Measurements from ENCODE around the gene PYGL. TPM values are rescaled to one million over a fixed set of nuclear protein-coding genes. Genes with fewer than 3 reads are reported as not detected.

Gene PYGL
- total RNA-seq, 1 experiment from 2014 or later: 23.0 TPM

GRCh38 chr14:50904719-50905118, 39.6 kb downstream of the PYGL start:
- Histone ChIP-seq H3K9me3 (ENCODE audit: control insufficient read depth, insufficient read depth, low read depth, low read length) (no peaks in the 10 kb centered on the region), H3K36me3 (ENCODE audit: control insufficient read depth, insufficient read depth, low read length) (peaks cover 2% of the 10 kb centered on the region; the same call in 1 of the 2 replicates), H3K27ac (ENCODE audit: low read length) (no peak overlapping the region), H3K4me1 (ENCODE audit: control insufficient read depth, insufficient read depth, low read length) (no peaks in the 10 kb centered on the region), H3K27me3 (ENCODE audit: control insufficient read depth, insufficient read depth, low read length) (no peaks in the 10 kb centered on the region), H3K4me3 (ENCODE audit: low read depth in 2 of 2, low read length in 2 of 2) (no peak overlapping the region)
- TF ChIP-seq REST (IDR thresholded peaks at IDR 0.05; ENCODE audit: insufficient read depth in 1 of 2, low read depth in 2 of 2, low read length in 1 of 2) (no peak), SIN3A (IDR thresholded peaks at IDR 0.05; ENCODE audit: borderline replicate concordance, insufficient read depth, low read depth, low read length) (no peak), CTCF (IDR thresholded peaks at IDR 0.05) (no peak), TCF7L2 (IDR thresholded peaks at IDR 0.05; ENCODE audit: low read depth, low read length) (no peak), POLR2AphosphoS5 (IDR thresholded peaks at IDR 0.05; ENCODE audit: low read depth, low read length) (no peak)
- ATAC-seq (no peak), DNase-seq (ENCODE audit: low read depth, low spot score) (no peak)
- CTCF ChIA-PET: no interaction called here
- POLR2A ChIA-PET: no interaction called here
- in situ Hi-C loops (cut with HindIII; ENCODE audit: low pct_unique_long_range_greater_than_20kb, low sequenced_read_pairs) (no loop called here), intact Hi-C loops (cut with micrococcal nuclease; ENCODE audit: unreplicated experiment) (no loop called here)
- no TSS peak for BruUV-seq (replicated peaks)

GRCh38 chr14:50901361-50901760, 42.9 kb downstream of the PYGL start:
- CTCF ChIA-PET: no interaction called here
- BruUV-seq (replicated peaks): no TSS peak
- POLR2A ChIA-PET: no interaction called here
- Histone ChIP-seq H3K27ac (ENCODE audit: low read length) (no peak overlapping the region), H3K27me3 (ENCODE audit: control insufficient read depth, insufficient read depth, low read length) (no peaks in the 10 kb centered on the region), H3K4me1 (ENCODE audit: control insufficient read depth, insufficient read depth, low read length) (no peaks in the 10 kb centered on the region), H3K36me3 (ENCODE audit: control insufficient read depth, insufficient read depth, low read length) (no peaks in the 10 kb centered on the region), H3K4me3 (ENCODE audit: low read depth in 2 of 2, low read length in 2 of 2) (no peak overlapping the region), H3K9me3 (ENCODE audit: control insufficient read depth, insufficient read depth, low read depth, low read length) (no peaks in the 10 kb centered on the region)
- ATAC-seq (no peak), DNase-seq (ENCODE audit: low read depth, low spot score) (no peak)
- TF ChIP-seq CTCF (IDR thresholded peaks at IDR 0.05) (no peak), REST (IDR thresholded peaks at IDR 0.05; ENCODE audit: insufficient read depth in 1 of 2, low read depth in 2 of 2, low read length in 1 of 2) (no peak)
- intact Hi-C loops (cut with micrococcal nuclease; ENCODE audit: unreplicated experiment): no loop called here
- in situ Hi-C loops (cut with HindIII; ENCODE audit: low pct_unique_long_range_greater_than_20kb, low sequenced_read_pairs): no loop called here
